Measurements from ENCODE around the gene RBM39. TPM values are rescaled to one million over a fixed set of nuclear protein-coding genes. Genes with fewer than 3 reads are reported as not detected.

RBM39 gene
- total RNA-seq, 1 donor from 2014 or later, result 322 TPM

DNA sequence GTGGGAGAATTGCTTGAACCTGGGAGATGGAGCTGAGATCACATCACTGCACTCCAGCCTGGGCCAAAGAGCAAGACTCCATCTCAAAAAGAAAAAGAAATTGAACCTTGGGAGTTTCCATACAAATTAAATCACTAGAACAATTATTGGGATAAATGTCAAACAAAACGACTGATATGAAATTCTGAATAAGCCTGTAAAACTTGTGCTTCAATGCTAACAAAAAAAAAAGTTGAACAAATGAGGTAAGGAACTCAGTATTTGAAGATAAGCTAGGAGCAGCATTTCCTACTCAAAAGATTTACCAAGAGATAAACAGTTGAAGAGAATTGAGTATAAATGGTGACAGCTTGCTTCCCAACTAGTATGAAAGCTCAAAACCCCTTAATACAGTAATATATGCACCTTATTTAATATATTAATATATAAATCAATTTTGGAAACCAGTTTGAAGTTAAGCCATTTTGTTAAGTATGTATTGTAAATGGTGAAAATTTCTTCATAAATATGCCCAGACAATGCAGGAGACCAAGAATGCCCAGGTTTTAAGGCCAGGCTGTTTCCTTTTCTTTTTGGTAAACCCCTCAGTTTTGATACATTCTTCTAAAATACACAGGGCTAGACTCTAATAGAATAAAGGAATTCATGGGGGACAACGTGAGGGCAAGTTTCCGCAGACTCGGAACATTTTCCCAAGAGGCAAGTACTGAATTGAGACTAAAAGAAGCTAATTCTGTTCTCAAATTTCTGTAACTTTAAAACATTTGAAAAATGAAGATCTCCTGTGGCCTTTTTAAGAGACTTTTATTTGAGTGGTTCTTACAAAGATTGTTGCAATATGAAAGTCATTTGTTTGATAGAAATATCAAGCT, 39.0 kb downstream of the RBM39 start:
- H3K27me3 ChIP-seq (ENCODE audit: control insufficient read depth, insufficient read depth, low read length), result no peaks in the 10 kb centered on the region
- FAIRE-seq, result no peak
- no peak overlapping the region for H3K4me3 ChIP-seq (ENCODE audit: low read depth, low read length)
- peaks cover 8% of the 10 kb centered on the region for H3K36me3 ChIP-seq (ENCODE audit: control insufficient read depth, insufficient read depth, low read length)
- TF ChIP-seq, protein P1, sequence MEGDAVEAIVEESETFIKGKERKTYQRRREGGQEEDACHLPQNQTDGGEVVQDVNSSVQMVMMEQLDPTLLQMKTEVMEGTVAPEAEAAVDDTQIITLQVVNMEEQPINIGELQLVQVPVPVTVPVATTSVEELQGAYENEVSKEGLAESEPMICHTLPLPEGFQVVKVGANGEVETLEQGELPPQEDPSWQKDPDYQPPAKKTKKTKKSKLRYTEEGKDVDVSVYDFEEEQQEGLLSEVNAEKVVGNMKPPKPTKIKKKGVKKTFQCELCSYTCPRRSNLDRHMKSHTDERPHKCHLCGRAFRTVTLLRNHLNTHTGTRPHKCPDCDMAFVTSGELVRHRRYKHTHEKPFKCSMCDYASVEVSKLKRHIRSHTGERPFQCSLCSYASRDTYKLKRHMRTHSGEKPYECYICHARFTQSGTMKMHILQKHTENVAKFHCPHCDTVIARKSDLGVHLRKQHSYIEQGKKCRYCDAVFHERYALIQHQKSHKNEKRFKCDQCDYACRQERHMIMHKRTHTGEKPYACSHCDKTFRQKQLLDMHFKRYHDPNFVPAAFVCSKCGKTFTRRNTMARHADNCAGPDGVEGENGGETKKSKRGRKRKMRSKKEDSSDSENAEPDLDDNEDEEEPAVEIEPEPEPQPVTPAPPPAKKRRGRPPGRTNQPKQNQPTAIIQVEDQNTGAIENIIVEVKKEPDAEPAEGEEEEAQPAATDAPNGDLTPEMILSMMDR (IDR thresholded peaks at IDR 0.05; ENCODE audit: insufficient read depth, low read length, severe bottlenecking), result no peak
- DNase-seq (ENCODE audit: low read depth), result no peak

DNA sequence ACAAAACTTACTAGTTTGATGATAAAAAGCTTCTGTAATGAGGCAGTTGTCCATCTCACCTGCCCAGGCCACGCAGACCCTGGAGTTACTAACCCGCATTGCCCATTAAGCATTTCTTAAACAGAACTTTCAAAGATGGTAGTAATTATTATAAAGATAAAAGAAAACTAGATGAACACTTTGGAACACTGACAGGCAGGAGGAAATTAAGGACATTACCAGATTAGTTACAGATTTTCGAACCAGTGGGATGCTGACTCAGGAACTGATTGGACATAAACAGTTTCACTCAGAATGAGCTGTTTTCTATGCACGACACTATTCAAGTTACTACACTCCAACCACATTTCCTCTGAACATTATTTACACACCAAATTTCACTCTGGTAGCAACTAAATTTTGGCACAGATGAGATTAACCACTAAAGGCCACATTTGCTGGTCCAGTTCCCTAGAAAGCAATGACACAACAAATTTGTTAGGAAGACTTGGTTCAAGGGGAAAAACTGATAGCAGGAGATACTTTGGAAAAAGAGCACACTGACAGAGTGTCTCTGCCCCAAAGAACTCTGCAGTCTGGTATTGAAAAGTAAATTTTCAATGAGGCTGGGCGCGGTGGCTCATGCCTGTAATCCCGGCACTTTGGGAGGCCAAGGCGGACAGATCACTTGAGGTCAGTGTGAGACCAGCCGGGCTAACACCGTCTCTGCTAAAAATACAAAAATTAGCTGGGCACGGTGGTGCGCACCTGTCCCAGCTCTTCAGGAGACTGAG, 39.8 kb downstream of the RBM39 start:
- no peaks in the 10 kb centered on the region for H3K27me3 ChIP-seq (ENCODE audit: control insufficient read depth, insufficient read depth, low read length)
- FAIRE-seq, result no peak
- no peak for DNase-seq (ENCODE audit: low read depth)
- H3K36me3 ChIP-seq (ENCODE audit: control insufficient read depth, insufficient read depth, low read length), result peaks cover 8% of the 10 kb centered on the region
- TF ChIP-seq, protein P1 (IDR thresholded peaks at IDR 0.05; ENCODE audit: insufficient read depth, low read length, severe bottlenecking), result no peak
- no peak overlapping the region for H3K4me3 ChIP-seq (ENCODE audit: low read depth, low read length)

DNA sequence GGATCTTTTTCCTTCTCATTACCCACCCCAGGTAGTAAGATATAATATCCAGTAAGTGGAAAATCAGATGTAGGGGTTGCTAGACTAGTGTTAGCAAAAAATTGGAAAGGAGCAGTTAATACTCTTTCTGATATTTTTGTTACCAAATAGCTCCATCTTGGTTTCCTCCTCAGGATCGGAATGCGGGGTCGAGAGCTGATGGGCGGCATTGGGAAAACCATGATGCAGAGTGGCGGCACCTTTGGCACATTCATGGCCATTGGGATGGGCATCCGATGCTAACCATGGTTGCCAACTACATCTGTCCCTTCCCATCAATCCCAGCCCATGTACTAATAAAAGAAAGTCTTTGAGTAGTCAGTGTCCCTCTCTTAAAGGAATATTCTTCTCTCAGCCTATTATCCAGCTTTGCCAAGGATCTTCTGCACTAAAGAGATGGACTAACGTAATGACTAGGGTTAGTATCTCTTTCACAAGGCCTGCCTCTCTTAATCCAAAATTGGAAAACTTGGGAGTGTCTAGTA, 41.4 kb downstream of the RBM39 start:
- DNase-seq (ENCODE audit: low read depth), result peak; percentile 15
- peaks cover 9% of the 10 kb centered on the region for H3K36me3 ChIP-seq (ENCODE audit: control insufficient read depth, insufficient read depth, low read length)

DNA sequence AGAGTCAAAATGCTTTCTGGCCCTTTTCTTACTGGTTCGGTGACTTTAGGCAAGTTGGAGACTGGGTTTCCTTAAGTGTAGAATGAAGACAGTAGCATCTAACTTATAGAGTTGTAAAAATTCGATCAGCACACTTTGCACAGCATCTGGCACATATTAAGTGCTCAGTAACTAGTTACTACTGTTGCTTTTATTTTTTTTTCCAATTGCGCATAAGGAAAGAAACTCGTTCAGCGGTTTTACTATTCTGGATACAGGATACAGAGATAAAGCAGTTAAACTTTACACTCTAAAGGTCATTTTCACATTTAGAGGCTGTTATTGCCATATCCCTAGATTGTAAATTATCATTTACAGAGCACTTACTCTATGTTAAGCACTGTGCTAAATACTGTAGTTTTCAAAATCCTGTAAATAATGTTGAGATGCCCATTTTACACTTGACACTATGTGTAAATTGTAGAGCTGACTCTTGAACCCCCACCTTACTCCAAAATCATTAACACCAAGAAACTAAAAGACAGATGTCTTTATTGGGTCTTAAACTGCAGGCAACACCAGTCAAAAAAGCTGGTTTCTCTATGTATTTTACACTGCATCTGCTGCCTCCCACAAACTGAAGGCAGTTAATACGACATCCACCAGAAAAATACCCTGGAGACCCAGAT, 42.0 kb downstream of the RBM39 start:
- FAIRE-seq, result no peak
- peak overlapping the region; percentile 97 for H3K4me3 ChIP-seq (ENCODE audit: low read depth, low read length)
- H3K36me3 ChIP-seq (ENCODE audit: control insufficient read depth, insufficient read depth, low read length), result peaks cover 10% of the 10 kb centered on the region
- H3K27me3 ChIP-seq (ENCODE audit: control insufficient read depth, insufficient read depth, low read length), result no peaks in the 10 kb centered on the region
- no peak for DNase-seq (ENCODE audit: low read depth)
- TF ChIP-seq, protein P1 (IDR thresholded peaks at IDR 0.05; ENCODE audit: insufficient read depth, low read length, severe bottlenecking), result no peak

More for the DNA sequence above, 41.4 kb downstream of the RBM39 start:
- H3K27me3 ChIP-seq (ENCODE audit: control insufficient read depth, insufficient read depth, low read length), result no peaks in the 10 kb centered on the region
- H3K4me3 ChIP-seq (ENCODE audit: low read depth, low read length), result no peak overlapping the region
- TF ChIP-seq, protein P1 (IDR thresholded peaks at IDR 0.05; ENCODE audit: insufficient read depth, low read length, severe bottlenecking), result no peak
- no peak for FAIRE-seq

DNA sequence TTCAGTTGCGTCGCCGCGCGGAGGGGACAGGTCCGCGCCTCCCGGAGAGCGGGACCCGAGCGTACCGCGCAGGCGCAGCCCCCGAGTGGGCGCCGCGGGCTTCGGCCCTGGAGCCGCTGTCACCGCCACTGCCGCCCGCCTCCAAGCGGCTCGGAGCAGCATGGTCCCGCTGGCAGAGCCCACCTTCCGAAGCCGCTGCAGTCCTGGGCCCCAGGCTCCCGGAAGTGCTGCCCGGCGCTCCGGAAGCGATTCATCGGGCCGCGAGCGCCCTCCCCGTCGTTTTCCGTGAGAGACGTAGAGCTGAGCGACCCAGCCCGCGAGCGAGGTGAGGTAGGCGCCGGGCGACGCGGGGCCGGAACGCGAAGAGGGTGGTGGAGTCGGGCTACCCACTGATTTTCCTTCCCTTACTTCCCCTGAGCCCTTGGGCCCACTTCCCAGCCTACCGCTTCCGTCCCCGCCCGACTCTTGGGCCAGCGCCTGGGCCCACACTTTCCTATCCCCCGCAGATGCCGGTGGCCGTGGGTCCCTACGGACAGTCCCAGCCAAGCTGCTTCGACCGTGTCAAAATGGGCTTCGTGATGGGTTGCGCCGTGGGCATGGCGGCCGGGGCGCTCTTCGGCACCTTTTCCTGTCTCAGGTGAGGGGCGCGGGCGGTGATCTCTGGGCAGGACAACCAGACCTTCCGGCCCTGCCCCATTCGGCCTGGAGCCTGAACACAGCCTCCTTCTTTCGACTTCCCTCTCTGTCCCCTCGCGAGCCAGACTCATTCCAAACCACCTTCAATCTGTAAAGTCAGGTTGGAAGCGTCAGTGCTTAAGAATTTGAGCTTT, 42.7 kb downstream of the RBM39 start, which contains the start of the genes NFS1 and ROMO1:
TSS of gene NFS1 (minus strand) at position 226 of the 830 bp plus-strand sequence. CDS start at position 162, 64 bp downstream.
TSS of gene ROMO1 (plus strand) at position 279 of the 830 bp plus-strand sequence. CDS start at position 507, 228 bp downstream.
- peak within 1 kb of the TSS; percentile 97 for H3K4me3 ChIP-seq (ENCODE audit: low read depth, low read length)
- DNase-seq (ENCODE audit: low read depth) (peak; percentile 59), FAIRE-seq (no peak)
- H3K36me3 ChIP-seq (ENCODE audit: control insufficient read depth, insufficient read depth, low read length), result peaks cover 6% of the 10 kb centered on the region
- no peaks in the 10 kb centered on the region for H3K27me3 ChIP-seq (ENCODE audit: control insufficient read depth, insufficient read depth, low read length)
- TF ChIP-seq, protein P1 (IDR thresholded peaks at IDR 0.05; ENCODE audit: insufficient read depth, low read length, severe bottlenecking), result peak; percentile 20

Data from bronchial epithelial cell (primary cell).